Posterior cingulate gyrus (tissue), 11 donors: ENCODE measurements around the gene STK32B.
A peak's percentile ranks its signal among the peaks of the same experiment; 100 is the strongest.

ENCODE experiments used
- DNase-seq, 10 donors: peaks; one replicate each; pipeline versions ENCODE4 v3.0.0 to v3.0.0-alpha.2; 2020 to 2021; ENCODE audit warnings: mixed read lengths in 3 of 10
- intact Hi-C: fragments of 100-400 bp; cut with DNase I; formaldehyde crosslinking; loops from one replicate; pipeline ENCODE4 v1.15.1; 2023

Gene STK32B

GRCh38 chr4:5452156-5452555 is 400.9 kb downstream of the STK32B start:
- DNase-seq, result peak in 1 of 10 donors; percentile 8
- intact Hi-C loops, result no loop called here

- intact Hi-C loops, result no loop called here
- DNase-seq, result peak in 1 of 10 donors; percentile 44
Measured at GRCh38 chr4:5455003-5455585, 403.8 kb downstream of the STK32B start.

DNA sequence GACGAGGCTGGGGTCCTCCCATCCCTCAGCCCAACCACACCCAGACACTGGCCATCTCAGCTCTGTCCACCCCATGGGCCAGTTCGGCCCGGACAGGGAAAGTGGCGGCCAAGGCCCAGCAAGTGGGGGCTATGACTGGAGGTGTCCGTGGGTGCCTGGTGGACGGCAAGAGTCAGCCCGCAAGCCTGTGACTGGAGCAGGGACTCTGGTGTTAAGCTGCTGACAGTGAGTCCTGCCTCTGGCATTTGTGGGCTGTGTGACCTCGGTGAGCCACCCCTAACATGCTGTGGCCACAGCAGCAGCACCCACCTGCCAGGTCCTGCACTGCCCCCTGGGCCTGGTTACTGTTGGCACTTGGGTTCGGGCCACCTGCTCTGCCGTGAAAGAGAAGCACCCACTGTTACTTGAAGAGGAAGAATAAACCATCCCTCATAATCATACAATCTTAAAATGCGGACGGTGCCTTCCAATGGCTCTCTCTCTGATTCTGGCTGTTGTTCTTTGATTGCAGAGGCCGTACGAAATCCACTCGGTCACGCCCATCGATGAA is 405.1 kb downstream of the STK32B start:
- intact Hi-C loops, result no loop called here
- peak in 1 of 10 donors; percentile 64 for DNase-seq

DNA sequence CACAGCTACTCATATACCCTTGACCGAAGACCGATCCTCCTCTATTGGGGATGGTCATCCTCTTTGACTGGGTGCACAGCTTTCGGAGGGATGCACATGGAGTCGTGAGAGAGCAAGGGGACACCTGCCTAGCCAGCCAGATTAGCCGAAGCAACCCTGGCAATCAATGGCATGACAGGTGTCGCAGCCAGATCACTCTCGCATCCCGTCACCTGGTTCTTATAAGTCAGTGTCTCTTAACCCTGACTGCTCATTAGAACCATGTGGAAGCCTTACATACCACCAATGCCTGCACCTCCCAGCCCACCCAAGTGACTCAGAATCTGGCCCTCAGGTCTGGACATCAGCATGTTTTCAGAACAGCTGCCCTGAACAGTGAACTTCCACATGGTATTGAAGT is 407.4 kb downstream of the STK32B start:
- intact Hi-C loops, result no loop called here
- DNase-seq, result peak in 1 of 10 donors; percentile 24

DNA sequence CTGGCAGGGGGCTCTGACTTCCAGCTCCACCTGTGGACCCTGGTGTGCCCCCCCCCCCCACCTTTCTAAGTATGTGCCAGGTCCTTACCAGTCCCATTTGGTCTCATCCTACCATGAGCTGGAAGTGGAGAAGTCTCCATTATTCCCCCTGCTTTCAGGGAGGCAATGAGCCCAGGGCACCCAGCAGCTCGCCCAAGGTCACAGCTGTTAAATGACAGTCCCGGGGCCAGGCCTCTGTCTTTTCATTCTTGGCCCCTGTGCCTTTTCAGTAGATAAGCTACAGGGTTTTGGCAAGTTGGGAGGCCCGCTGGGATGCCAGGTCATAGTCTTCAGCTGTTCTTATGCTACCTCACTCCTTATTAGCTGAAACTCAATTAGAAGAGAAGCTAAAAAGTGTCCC is 408.0 kb downstream of the STK32B start:
- intact Hi-C loops, result no loop called here
- DNase-seq, result peak in 1 of 10 donors; percentile 49

- peak in 6 of 10 donors; percentile 22 to 84 (median 28) for DNase-seq
- intact Hi-C loops, result loop anchor here (5.0 kb wide), 1 partner anchor 408 kb away; the partner anchor contains the start of gene STK32B
Measured at GRCh38 chr4:5460106-5460801, 409.0 kb downstream of the STK32B start.

DNA sequence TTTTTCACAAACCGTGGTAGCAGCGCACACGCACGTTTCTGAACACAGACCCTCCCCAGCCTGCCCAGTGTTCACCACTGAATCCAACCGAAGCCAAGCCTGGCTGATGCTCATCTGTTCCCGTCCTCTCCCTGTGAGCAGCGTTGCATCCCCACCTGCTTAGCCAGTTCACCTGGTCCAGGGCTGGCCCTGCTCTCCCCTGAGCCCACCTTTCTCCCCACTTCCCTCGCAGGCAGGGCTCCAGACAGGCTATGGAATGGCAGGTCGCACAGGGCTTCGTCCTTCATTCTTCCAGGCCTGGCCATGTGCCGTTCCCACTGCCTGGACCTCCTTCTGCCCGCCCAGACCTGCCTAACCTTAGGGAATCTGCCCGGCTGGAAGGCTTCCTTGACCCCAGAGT is 410.2 kb downstream of the STK32B start:
- DNase-seq, result peak in 1 of 10 donors; percentile 69
- intact Hi-C loops, result loop anchor here (5.0 kb wide), 1 partner anchor 409 kb away; the partner anchor contains the start of gene STK32B

GRCh38 chr4:5462254-5462835 is 411.1 kb downstream of the STK32B start:
- intact Hi-C loops, result loop anchor here (5.0 kb wide), 1 partner anchor 410 kb away; the partner anchor contains the start of gene STK32B

GRCh38 chr4:5462896-5463295 is 411.6 kb downstream of the STK32B start:
- DNase-seq, result peak in 1 of 10 donors; percentile 67
- intact Hi-C loops, result loop anchor here (5.0 kb wide), 1 partner anchor 411 kb away; the partner anchor contains the start of gene STK32B

More at GRCh38 chr4:5462254-5462835, 411.1 kb downstream of the STK32B start:
- DNase-seq, result no peak

- intact Hi-C loops, result loop anchor here (5.0 kb wide), 1 partner anchor 411 kb away; the partner anchor contains the start of gene STK32B
- DNase-seq, result no peak
Measured at GRCh38 chr4:5463361-5463760, 412.1 kb downstream of the STK32B start.

DNA sequence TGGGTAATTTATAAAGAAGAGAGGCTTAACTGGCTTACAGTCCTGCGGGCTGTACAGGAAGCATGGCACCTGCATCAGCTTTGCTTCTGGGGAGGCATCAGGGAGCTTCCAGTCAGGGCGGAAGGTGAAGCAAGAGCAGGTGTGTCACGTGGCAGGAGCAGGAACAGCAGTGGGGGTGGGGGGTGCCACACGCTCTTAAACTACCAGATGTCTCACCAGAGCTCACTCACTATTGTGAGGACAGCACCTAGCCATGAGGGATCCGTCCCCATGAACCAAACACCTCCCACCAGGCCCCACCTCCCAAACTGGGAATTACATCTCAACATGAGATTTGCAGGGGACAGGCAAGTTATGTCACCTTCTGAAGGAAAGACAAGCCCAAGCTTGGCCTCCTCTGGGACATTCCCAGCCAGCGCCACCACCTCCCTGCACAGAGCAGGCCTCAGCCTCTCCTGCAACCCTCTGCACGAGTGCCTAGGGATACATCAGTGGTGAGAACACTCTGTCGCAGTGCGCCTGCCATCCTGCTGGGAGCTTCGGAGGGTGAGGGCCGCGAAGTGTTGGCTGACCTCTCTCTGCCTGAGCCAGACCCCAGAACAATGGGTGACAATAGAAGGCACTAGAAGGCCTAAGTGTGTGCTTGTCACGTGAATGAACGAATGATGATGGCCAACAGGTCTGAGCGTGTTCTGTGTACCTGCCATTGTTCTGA is 412.8 kb downstream of the STK32B start:
- DNase-seq, result peak in 1 of 10 donors; percentile 57

GRCh38 chr4:5465529-5465928 is 414.2 kb downstream of the STK32B start:
- DNase-seq, result no peak
- intact Hi-C loops, result no loop called here

More for the DNA sequence above, 412.8 kb downstream of the STK32B start:
- intact Hi-C loops, result loop anchor here (5.0 kb wide), 1 partner anchor 412 kb away; the partner anchor contains the start of gene STK32B

DNA sequence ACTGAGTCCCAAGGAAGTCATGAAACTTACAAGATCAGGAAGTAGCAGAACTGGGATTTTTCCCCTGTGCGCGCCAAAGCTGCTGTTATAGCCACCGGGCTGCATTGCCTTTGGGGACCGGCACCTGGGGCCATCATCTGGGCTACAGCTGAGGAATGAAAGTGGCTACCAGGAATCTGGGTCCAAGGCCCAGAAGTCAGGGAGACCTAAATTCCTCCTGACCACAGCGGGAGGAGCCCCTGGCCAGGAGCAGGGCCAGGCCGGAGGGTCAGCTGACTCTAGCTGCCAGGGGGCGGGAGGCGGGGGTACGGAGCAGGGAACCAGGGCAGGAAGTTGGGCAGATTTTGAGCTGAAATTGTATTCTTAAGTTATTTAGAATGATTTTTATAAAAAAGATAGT is 414.7 kb downstream of the STK32B start:
- intact Hi-C loops, result no loop called here
- no peak for DNase-seq

DNA sequence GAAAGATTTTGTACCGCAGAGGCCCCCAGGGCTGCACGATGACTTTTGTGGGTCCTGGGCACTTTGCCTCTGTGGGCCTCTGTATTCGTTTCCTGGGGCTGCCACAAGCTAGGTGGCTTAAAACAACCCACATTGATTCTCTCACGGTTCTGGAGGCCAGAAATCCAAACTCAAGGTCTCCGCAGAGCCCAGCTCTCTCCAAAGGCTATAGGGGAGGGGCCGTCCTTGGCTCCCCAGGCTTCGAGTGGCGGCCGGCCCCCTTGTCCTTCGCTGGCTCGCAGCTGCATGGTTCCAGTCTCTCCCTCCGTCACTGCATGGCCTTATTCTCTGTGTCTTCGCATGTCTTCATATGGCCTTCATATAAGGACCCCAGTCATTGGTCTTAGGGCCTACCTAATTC is 415.8 kb downstream of the STK32B start:
- intact Hi-C loops, result no loop called here
- DNase-seq, result no peak

- intact Hi-C loops, result no loop called here
- DNase-seq, result no peak
Measured at GRCh38 chr4:5469151-5469775, 418.0 kb downstream of the STK32B start.

DNA sequence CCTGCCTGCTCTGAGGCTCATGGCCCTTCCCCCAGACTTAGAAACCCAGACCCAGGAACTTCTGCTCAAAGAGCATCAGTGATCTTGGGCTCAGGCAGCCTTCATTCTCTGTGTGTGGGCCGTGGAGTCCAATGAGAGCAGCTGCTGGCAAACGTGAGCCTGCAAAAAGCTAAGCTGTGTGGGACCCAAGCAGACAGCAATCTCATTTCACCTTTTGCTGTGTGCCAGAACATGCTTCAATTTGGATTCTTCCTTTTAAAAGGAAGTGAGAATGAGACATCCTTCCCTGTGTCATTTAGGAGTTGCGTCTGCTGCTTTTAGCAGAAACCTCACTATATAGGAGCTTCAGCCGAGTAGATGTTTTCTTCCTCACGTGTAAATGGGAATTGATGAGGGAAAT is 418.6 kb downstream of the STK32B start:
- DNase-seq, result peak in 1 of 10 donors; percentile 27
- intact Hi-C loops, result no loop called here

GRCh38 chr4:5470318-5471198 is 419.3 kb downstream of the STK32B start:
- no peak for DNase-seq
- intact Hi-C loops, result no loop called here

DNA sequence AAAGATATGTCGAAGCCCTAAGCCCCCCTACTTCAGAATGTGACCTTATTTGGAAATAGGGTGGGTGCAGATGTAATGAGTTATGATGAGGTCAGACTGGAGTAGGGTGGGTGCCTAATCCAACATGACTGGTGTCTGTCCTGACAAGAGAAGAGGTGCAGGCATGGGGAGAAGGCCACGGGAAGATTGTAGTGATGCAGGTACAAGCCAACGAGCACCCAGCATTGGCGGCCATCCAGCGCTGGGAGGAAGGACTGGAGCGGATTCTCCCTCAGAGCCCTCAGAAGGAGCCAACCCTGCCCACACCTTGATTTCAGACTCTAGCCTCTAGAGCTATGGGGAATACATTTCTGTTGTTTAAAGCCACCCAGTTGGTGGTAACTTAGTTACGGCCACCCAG is 419.9 kb downstream of the STK32B start:
- intact Hi-C loops, result no loop called here
- no peak for DNase-seq

GRCh38 chr4:5471691-5472090 is 420.4 kb downstream of the STK32B start:
- DNase-seq, result no peak

More at GRCh38 chr4:5471691-5472090, 420.4 kb downstream of the STK32B start:
- intact Hi-C loops, result no loop called here
